ENCODE measurements around the gene ABTB1. TPM values are rescaled to one million over a fixed set of nuclear protein-coding genes. Genes with fewer than 3 reads are reported as not detected.

Gene ABTB1
- total and polyA plus RNA-seq, 9 of the 15 experiments (the other 6 are each of a cell fraction or from before 2014, with no cell fraction given): 0.04 to 2.3 (median 0.55) TPM; not detected in 1

DNA sequence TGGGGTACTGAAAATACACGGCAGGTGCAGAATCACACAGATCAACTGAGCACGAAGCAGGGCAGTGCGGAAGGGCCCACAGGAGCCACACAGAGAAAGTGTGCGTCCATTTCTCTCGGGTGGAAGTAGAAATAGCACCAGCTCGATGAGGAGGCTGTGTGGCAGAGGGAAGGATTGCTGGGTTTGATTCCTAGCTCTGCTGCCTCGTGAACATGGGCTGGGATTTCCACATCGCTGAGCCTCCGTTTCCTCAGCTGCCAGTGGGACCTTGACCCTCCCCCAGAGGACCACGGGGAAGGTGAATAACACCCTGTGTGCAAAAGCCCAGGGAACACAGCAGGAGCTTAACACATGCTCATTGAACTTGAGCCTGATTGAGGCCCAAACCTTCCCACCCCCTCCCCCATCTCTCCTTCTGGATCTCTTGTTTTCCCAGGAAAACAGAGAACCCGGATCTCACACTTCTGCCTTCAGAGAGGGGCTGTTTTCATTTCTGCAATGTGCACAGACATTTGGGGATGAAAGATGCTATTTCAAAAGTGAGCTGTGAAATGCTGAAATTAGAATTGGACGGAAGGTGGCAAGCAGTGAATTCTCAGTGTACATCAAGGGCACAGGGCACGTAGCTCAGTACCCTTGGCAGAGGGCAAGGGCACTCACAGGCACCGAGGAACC lies 38.4 kb downstream of the ABTB1 start:
- in situ Hi-C loops (cut with MboI) (no loop called here), intact Hi-C loops (cut with micrococcal nuclease) (no loop called here)
- Histone ChIP-seq H3K9me1 (ENCODE audit: control insufficient read depth, insufficient read depth, low read length) (peaks cover 2% of the 10 kb centered on the region), H3K27me3 (ENCODE audit: control insufficient read depth in 2 of 2, insufficient read depth in 2 of 2, low read length in 2 of 2) (peaks cover 13 to 56% of the 10 kb centered on the region in 2 experiments; a peak in 4 of 5 replicates), H3K79me2 (ENCODE audit: control insufficient read depth, insufficient read depth, low read length) (no peaks in the 10 kb centered on the region), H2AFZ (ENCODE audit: low read depth, low read length) (no peak overlapping the region), H3K27ac (ENCODE audit: extremely low read depth, low read depth, low read length) (no peak overlapping the region), H3K9me3 (replicated peaks; ENCODE audit: control insufficient read depth, insufficient read depth, low read depth, low read length) (no peaks in the 10 kb centered on the region), H3K36me3 (ENCODE audit: control insufficient read depth, insufficient read depth, low read length) (no peaks in the 10 kb centered on the region), H3K4me2 (ENCODE audit: insufficient read depth, low read length) (no peak overlapping the region), H3K4me3 (no peak overlapping the region), H3K9ac (ENCODE audit: insufficient read depth in 1 of 2, low read depth in 2 of 2, low read length in 2 of 2) (no peak overlapping the region), H4K20me1 (replicated peaks; ENCODE audit: control insufficient read depth, insufficient read depth, low read length) (no peaks in the 10 kb centered on the region), H3K4me1 (replicated peaks in 1 of 2; ENCODE audit: control insufficient read depth in 2 of 2, insufficient read depth in 2 of 2, low read length in 2 of 2) (peaks cover 9 to 10% of the 10 kb centered on the region in 2 experiments; a peak in 4 of 5 replicates)
- ChIA-PET POLR2A (interaction anchor here (1.0 kb wide), 1 partner anchor 9 kb away, joined by 4 read pairs; no protein-coding TSS in a partner anchor), CTCF (ENCODE audit: low intra/inter-chr PET ratio) (no interaction called here)
- DNase-seq (ENCODE audit: extremely low read depth in 1 of 4, low spot score in 3 of 4) (no peak), FAIRE-seq (no peak), ATAC-seq (no peak)
- BruUV-seq (replicated peaks): no TSS peak
- WGBS (ENCODE audit: insufficient coverage, low coverage, missing lambda C conversion rate): 7% methylated on average over 9 of the region's 14 CpGs
- TF ChIP-seq ZNF23 (CRISPR knock-in tag; IDR thresholded peaks at IDR 0.05) (no peak), MAZ (CRISPR knock-in tag; conservative IDR thresholded peaks at IDR 0.05 in 1 of 2, IDR thresholded peaks at IDR 0.05 in 1 of 2) (no peak), NFRKB (IDR thresholded peaks at IDR 0.05; ENCODE audit: low read depth) (no peak), E2F1 (CRISPR knock-in tag; IDR thresholded peaks at IDR 0.05) (no peak), C11orf30 (IDR thresholded peaks at IDR 0.05; ENCODE audit: low read depth) (no peak), MAFG (tag; conservative IDR thresholded peaks at IDR 0.05) (no peak), THRA (IDR thresholded peaks at IDR 0.05) (no peak), SUPT5H (IDR thresholded peaks at IDR 0.05) (no peak), ETV5 (CRISPR knock-in tag; IDR thresholded peaks at IDR 0.05; ENCODE audit: low read depth) (no peak), CC2D1A (IDR thresholded peaks at IDR 0.05) (no peak), PHB (CRISPR knock-in tag; IDR thresholded peaks at IDR 0.05) (no peak), PHTF2 (CRISPR knock-in tag; IDR thresholded peaks at IDR 0.05) (no peak), FOXA3 (CRISPR knock-in tag; conservative IDR thresholded peaks at IDR 0.05 in 1 of 2, IDR thresholded peaks at IDR 0.05 in 1 of 2) (no peak), KLF1 (tag; IDR thresholded peaks at IDR 0.05) (no peak), HDGF (IDR thresholded peaks at IDR 0.05) (no peak), KAT8 (IDR thresholded peaks at IDR 0.05; ENCODE audit: low read depth) (no peak), TRIM25 (IDR thresholded peaks at IDR 0.05; ENCODE audit: borderline replicate concordance) (no peak), GMEB1 (CRISPR knock-in tag; IDR thresholded peaks at IDR 0.05) (no peak)

All from K562 (cell line).